Epithelial cell of proximal tubule (primary cell): ENCODE data around the gene MAX. TPM values are rescaled to one million over a fixed set of nuclear protein-coding genes. Genes with fewer than 3 reads are reported as not detected.

Source experiments
- DNase-seq: peaks from one replicate; pipeline ENCODE4 v3.0.0-alpha.2; 2011; ENCODE audit warnings: low read depth
- H3K4me3 ChIP-seq: 2 replicates; pipeline ENCODE4 v1.5.1; 2011; ENCODE audit warnings: low read depth, mild to moderate bottlenecking, low read length
- CTCF ChIP-seq: conservative IDR thresholded peaks from 2 replicates; pipeline ENCODE4 v1.5.1; 2012; ENCODE audit warnings: low read depth, mild to moderate bottlenecking, low read length
- total RNA-seq: library from RNA; depleted of rRNA; stranded (reverse); fragments of >200 nt; gene quantifications from 2 replicates; pipeline ENCODE4 v1.2.3, GENCODE V29; 2015

The MAX gene
- total RNA-seq, 1 donor from 2014 or later, result 27.4 TPM

DNA sequence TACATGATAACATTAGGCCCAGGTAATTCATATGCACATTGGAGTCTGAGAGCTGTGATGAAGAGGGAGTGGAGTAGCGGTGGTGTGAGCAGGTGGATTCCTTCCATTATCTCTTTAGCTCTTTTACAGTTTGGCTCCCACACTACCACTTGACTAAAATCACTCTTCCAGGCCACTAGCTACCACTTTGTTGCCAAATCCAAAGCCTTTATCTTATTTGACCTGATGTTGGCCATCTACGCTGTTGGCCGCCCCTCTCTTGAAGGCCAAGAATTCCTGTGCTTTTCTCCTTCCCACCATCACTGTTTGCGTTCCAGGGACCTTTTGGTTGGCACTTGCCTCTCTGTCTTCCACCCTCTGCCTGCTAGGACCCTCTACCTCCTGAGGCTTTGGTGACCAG, 4.0 kb upstream of the MAX start:
- no peak for TF ChIP-seq CTCF
- no peak overlapping the region for H3K4me3 ChIP-seq
- DNase-seq, result no peak

DNA sequence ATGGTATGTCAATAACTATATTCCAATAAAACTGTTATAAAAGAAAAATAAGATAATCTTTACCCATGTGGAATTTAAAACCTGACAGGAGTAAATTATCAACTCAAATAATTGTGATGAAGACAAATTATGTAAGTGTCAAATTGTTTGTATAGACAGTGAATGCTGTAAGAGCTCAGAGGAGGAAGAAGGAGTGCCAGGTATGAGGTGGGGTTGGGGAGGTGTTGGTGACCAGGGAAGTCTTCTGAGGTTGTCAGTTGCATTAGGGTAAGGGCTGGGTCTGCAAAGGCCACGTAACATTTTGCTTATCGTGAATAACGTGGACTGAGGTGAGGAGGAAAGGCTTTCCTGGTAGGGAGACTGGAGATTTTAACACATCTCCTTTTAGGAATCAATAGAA, 2.5 kb upstream of the MAX start:
- H3K4me3 ChIP-seq, result no peak overlapping the region
- TF ChIP-seq CTCF, result no peak
- DNase-seq, result no peak

GRCh38 chr14:65103150-65103760, 938 bp upstream of the MAX start:
- no peak for DNase-seq
- peak overlapping the region; percentile 67 for H3K4me3 ChIP-seq
- no peak for TF ChIP-seq CTCF

GRCh38 chr14:65101631-65102440, 481 bp downstream of the MAX start:
- DNase-seq, result no peak
- peak overlapping the region; percentile 96 for H3K4me3 ChIP-seq
- TF ChIP-seq CTCF, result no peak

GRCh38 chr14:65100922-65101541, 1.3 kb downstream of the MAX start:
- no peak for TF ChIP-seq CTCF
- DNase-seq, result no peak
- H3K4me3 ChIP-seq, result peak overlapping the region; percentile 96

- H3K4me3 ChIP-seq, result peak overlapping the region; percentile 7
- TF ChIP-seq CTCF, result no peak
- no peak for DNase-seq
Measured at GRCh38 chr14:65098586-65098985, 3.7 kb downstream of the MAX start.
